Erythroblast (primary cell): ENCODE measurements around the gene RIC1.

Source experiments
- GATA1 ChIP-seq: IDR thresholded peaks from 2 replicates; pipeline ENCODE4 v1.6.1; 2011; ENCODE audit warnings: low read depth, mild to moderate bottlenecking, control low read depth, low read length, moderate library complexity
- POLR2A ChIP-seq: IDR thresholded peaks from 2 replicates; pipeline ENCODE4 v1.6.1; 2011; ENCODE audit warnings: mild to moderate bottlenecking, low read length

GRCh38 chr9:5819174-5819573 lies 190.3 kb downstream of the RIC1 start:
- TF ChIP-seq POLR2A = no peak
- no peak for TF ChIP-seq GATA1
